Measurements from ENCODE around the gene C2CD2.

C2CD2 gene

GRCh38 chr21:41846033-41846317 lies 107.8 kb downstream of the C2CD2 start:
- no peak for DNase-seq (ENCODE audit: low read depth)

GRCh38 chr21:41845310-41846032 lies 108.3 kb downstream of the C2CD2 start:
- DNase-seq (ENCODE audit: low read depth), result no peak

DNA sequence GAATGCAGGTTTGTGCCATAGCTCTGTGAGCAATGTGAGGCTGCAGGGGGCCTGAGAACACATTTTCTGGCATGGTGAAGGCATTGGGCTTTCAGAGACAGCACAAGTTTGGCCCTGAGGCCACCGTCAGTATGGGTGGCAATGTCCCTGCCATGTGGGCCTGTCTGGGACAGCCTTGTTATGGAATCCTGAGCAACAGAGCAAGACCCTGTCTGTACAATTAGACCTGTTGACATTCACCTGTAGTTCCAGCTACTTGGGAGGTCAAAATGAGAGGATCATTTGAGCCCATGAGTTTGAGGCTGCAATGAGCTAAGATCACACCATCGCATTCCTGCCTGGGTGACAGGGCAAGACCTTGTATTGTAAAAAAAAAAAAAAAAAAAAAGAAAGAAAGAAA lies 110.2 kb downstream of the C2CD2 start:
- no peak for DNase-seq (ENCODE audit: low read depth)

DNA sequence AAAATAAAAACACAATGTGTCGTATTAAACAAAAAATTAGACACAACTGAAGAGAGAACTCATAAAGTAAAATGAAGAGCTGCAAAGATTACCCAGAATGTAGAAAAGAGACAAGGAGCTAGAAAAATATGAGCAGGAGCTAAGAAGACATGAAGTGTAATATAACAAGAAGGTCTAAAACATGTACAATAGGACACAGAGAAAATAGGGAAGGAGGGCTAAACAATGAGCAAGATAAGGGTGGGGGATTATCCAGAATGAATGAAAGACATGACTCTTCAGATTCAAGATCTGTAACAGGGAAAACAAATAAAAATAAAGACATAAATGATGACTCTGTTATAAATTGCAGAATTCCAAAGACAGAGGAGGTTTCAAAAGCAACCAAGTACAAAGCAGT lies 112.9 kb downstream of the C2CD2 start:
- DNase-seq (ENCODE audit: low read depth), result no peak

- no peak for DNase-seq (ENCODE audit: low read depth)
Observed at GRCh38 chr21:41839387-41840000, 114.3 kb downstream of the C2CD2 start.

- no peak for DNase-seq (ENCODE audit: low read depth)
Observed at GRCh38 chr21:41837756-41838297, 116.0 kb downstream of the C2CD2 start.

- no peak for DNase-seq (ENCODE audit: low read depth)
Observed at GRCh38 chr21:41836166-41837015, 117.4 kb downstream of the C2CD2 start.

- DNase-seq (ENCODE audit: low read depth), result no peak
Observed at GRCh38 chr21:41835711-41836154, 118.1 kb downstream of the C2CD2 start.
